ENCODE measurements around the gene KDF1. TPM values are rescaled to one million over a fixed set of nuclear protein-coding genes. Genes with fewer than 3 reads are reported as not detected.

The KDF1 gene
- total and polyA plus RNA-seq, 2 of the 13 experiments (the other 11 are each of a cell fraction or from before 2014, with no cell fraction given): 1.9 to 4.9 TPM

DNA sequence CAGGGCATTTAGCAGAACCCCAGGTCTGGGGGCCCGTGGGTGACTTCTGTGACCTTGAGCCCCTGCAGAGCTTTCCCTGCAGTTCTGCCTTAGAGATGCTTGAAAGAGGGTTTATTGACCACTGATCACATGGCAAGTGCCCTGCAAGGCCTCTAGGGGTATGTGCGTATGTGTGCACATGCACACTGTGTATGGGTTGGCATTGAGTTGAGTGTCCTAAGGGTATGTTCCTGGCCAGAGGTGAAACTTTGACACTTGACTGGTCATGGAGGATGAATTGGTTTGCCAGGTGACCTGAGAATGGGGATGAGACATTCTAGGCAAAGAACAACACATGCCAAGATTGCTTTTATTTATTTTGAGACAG, 21.6 kb downstream of the KDF1 start:
- DNase-seq (ENCODE audit: low spot score) (no peak), ATAC-seq (peak; percentile 50), FAIRE-seq (peak; percentile 50)
- BruUV-seq (replicated peaks): no TSS peak
- Histone ChIP-seq H3K9ac (ENCODE audit: insufficient read depth, low read depth, low read length) (peak overlapping the region; percentile 55), H3K4me1 (ENCODE audit: insufficient read depth, low read length) (peaks cover 56% of the 10 kb centered on the region), H3K4me3 (replicated peaks in 1 of 3; ENCODE audit: insufficient read depth in 1 of 3, low read depth in 2 of 3, low read length in 3 of 3) (no peak overlapping the region), H4K20me1 (ENCODE audit: insufficient read depth, low read length) (no peaks in the 10 kb centered on the region), H3K9me3 (ENCODE audit: low read length) (no peaks in the 10 kb centered on the region), H3K27me3 (ENCODE audit: control insufficient read depth in 1 of 2, insufficient read depth in 2 of 2, low read length in 2 of 2) (no peaks in the 10 kb centered on the region), H3K36me3 (replicated peaks in 1 of 2; ENCODE audit: control insufficient read depth in 1 of 2, insufficient read depth in 2 of 2, low read length in 2 of 2) (peaks cover 23 to 60% of the 10 kb centered on the region in 2 experiments), H3K27ac (ENCODE audit: extremely low read length, insufficient read depth, low read length) (peak overlapping the region; percentile 84), H3K4me2 (ENCODE audit: low read depth, low read length) (peak overlapping the region; percentile 53), H3K79me2 (ENCODE audit: insufficient read depth, low read length) (peaks cover 30% of the 10 kb centered on the region), H2AFZ (ENCODE audit: low read length) (no peak overlapping the region)
- POLR2A ChIA-PET: interaction anchor here (0.7 to 12.9 kb wide), 23 partner anchors 8 to 106 kb away, joined by 3 to 371 read pairs (median 9); partner anchors contain the start of genes GPATCH3, GPN2, KDF1 and NR0B2
- WGBS (ENCODE audit: low lambda C conversion rate): 52% methylated on average over 2 of the region's 2 CpGs
- in situ Hi-C loops (cut with HindIII; ENCODE audit: extremely low pct_ligation_motif_present, low pct_unique_long_range_greater_than_20kb): no loop called here
- intact Hi-C loops (cut with micrococcal nuclease; ENCODE audit: unreplicated experiment): loop anchor here (1.0 to 5.0 kb wide), 3 partner anchors 24 to 59 kb away; partner anchors contain the start of gene GPATCH3
- CTCF ChIA-PET (ENCODE audit: low intra/inter-chr PET ratio, low total read pairs): no interaction called here
- TF ChIP-seq ZNF367 (CRISPR knock-in tag; IDR thresholded peaks at IDR 0.05; ENCODE audit: borderline replicate concordance) (no peak), ZNF331 (CRISPR knock-in tag; IDR thresholded peaks at IDR 0.05) (no peak), CHD4 (IDR thresholded peaks at IDR 0.05; ENCODE audit: borderline replicate concordance, low read length) (0 out of 2 replicates have a peak, but pooled peaks have one; percentile 8), ZNF510 (CRISPR knock-in tag; IDR thresholded peaks at IDR 0.05; ENCODE audit: low read depth) (0 out of 2 replicates have a peak, but pooled peaks have one; percentile 5), GABPB1 (CRISPR knock-in tag; IDR thresholded peaks at IDR 0.05) (no peak), ZFP1 (CRISPR knock-in tag; IDR thresholded peaks at IDR 0.05) (no peak), NR1H2 (CRISPR knock-in tag; IDR thresholded peaks at IDR 0.05; ENCODE audit: borderline replicate concordance, low read depth) (no peak), IKZF4 (CRISPR knock-in tag; IDR thresholded peaks at IDR 0.05; ENCODE audit: borderline replicate concordance, low read depth, not compliant biosample characterization) (no peak), KLF11 (CRISPR knock-in tag; IDR thresholded peaks at IDR 0.05) (no peak)
- TF ChIP-seq, protein P1, sequence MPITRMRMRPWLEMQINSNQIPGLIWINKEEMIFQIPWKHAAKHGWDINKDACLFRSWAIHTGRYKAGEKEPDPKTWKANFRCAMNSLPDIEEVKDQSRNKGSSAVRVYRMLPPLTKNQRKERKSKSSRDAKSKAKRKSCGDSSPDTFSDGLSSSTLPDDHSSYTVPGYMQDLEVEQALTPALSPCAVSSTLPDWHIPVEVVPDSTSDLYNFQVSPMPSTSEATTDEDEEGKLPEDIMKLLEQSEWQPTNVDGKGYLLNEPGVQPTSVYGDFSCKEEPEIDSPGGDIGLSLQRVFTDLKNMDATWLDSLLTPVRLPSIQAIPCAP (CRISPR knock-in tag; IDR thresholded peaks at IDR 0.05; ENCODE audit: low read depth): no peak
- TF ChIP-seq, protein P2, sequence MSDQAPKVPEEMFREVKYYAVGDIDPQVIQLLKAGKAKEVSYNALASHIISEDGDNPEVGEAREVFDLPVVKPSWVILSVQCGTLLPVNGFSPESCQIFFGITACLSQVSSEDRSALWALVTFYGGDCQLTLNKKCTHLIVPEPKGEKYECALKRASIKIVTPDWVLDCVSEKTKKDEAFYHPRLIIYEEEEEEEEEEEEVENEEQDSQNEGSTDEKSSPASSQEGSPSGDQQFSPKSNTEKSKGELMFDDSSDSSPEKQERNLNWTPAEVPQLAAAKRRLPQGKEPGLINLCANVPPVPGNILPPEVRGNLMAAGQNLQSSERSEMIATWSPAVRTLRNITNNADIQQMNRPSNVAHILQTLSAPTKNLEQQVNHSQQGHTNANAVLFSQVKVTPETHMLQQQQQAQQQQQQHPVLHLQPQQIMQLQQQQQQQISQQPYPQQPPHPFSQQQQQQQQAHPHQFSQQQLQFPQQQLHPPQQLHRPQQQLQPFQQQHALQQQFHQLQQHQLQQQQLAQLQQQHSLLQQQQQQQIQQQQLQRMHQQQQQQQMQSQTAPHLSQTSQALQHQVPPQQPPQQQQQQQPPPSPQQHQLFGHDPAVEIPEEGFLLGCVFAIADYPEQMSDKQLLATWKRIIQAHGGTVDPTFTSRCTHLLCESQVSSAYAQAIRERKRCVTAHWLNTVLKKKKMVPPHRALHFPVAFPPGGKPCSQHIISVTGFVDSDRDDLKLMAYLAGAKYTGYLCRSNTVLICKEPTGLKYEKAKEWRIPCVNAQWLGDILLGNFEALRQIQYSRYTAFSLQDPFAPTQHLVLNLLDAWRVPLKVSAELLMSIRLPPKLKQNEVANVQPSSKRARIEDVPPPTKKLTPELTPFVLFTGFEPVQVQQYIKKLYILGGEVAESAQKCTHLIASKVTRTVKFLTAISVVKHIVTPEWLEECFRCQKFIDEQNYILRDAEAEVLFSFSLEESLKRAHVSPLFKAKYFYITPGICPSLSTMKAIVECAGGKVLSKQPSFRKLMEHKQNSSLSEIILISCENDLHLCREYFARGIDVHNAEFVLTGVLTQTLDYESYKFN (CRISPR knock-in tag; conservative IDR thresholded peaks at IDR 0.05): no peak
- TF ChIP-seq, protein P3, sequence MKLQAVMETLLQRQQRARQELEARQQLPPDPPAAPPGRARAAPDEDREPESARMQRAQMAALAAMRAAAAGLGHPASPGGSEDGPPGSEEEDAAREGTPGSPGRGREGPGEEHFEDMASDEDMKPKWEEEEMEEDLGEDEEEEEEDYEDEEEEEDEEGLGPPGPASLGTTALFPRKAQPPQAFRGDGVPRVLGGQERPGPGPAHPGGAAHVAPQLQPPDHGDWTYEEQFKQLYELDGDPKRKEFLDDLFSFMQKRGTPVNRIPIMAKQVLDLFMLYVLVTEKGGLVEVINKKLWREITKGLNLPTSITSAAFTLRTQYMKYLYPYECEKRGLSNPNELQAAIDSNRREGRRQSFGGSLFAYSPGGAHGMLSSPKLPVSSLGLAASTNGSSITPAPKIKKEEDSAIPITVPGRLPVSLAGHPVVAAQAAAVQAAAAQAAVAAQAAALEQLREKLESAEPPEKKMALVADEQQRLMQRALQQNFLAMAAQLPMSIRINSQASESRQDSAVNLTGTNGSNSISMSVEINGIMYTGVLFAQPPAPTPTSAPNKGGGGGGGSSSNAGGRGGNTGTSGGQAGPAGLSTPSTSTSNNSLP (IDR thresholded peaks at IDR 0.05; ENCODE audit: low read depth, low read length): no peak
- TF ChIP-seq, protein P4, sequence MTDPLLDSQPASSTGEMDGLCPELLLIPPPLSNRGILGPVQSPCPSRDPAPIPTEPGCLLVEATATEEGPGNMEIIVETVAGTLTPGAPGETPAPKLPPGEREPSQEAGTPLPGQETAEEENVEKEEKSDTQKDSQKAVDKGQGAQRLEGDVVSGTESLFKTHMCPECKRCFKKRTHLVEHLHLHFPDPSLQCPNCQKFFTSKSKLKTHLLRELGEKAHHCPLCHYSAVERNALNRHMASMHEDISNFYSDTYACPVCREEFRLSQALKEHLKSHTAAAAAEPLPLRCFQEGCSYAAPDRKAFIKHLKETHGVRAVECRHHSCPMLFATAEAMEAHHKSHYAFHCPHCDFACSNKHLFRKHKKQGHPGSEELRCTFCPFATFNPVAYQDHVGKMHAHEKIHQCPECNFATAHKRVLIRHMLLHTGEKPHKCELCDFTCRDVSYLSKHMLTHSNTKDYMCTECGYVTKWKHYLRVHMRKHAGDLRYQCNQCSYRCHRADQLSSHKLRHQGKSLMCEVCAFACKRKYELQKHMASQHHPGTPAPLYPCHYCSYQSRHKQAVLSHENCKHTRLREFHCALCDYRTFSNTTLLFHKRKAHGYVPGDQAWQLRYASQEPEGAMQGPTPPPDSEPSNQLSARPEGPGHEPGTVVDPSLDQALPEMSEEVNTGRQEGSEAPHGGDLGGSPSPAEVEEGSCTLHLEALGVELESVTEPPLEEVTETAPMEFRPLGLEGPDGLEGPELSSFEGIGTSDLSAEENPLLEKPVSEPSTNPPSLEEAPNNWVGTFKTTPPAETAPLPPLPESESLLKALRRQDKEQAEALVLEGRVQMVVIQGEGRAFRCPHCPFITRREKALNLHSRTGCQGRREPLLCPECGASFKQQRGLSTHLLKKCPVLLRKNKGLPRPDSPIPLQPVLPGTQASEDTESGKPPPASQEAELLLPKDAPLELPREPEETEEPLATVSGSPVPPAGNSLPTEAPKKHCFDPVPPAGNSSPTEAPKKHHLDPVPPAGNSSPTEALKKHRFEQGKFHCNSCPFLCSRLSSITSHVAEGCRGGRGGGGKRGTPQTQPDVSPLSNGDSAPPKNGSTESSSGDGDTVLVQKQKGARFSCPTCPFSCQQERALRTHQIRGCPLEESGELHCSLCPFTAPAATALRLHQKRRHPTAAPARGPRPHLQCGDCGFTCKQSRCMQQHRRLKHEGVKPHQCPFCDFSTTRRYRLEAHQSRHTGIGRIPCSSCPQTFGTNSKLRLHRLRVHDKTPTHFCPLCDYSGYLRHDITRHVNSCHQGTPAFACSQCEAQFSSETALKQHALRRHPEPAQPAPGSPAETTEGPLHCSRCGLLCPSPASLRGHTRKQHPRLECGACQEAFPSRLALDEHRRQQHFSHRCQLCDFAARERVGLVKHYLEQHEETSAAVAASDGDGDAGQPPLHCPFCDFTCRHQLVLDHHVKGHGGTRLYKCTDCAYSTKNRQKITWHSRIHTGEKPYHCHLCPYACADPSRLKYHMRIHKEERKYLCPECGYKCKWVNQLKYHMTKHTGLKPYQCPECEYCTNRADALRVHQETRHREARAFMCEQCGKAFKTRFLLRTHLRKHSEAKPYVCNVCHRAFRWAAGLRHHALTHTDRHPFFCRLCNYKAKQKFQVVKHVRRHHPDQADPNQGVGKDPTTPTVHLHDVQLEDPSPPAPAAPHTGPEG (CRISPR knock-in tag; IDR thresholded peaks at IDR 0.05): no peak
